IMR-90 (cell line): Measurements from ENCODE around the gene KIAA0319L. TPM values are rescaled to one million over a fixed set of nuclear protein-coding genes. Genes with fewer than 3 reads are reported as not detected.

Experiments
- ATAC-seq: fragments of 200-7000 bp; cut with Tn5 transposase; 2 replicates; pipeline ENCODE4 v1.9.1; 2020; ENCODE audit warnings: low read depth, mild to moderate bottlenecking, moderate library complexity
- BruUV-seq: library from RNA; stranded (reverse); fragments of 400-500 nt; replicated peaks from 2 replicates; lab custom pipeline; 2021; lab: Mats Ljungman, UMichigan
- CTCF ChIA-PET: fragments of 300-600 bp; formaldehyde crosslinking; extraction: SDS; loops from one replicate; lab custom pipeline; 2021; ENCODE audit warnings: antibody characterized with exemption; lab: Yijun Ruan, JAX
- POLR2A ChIA-PET: fragments of 300-600 bp; sonication (Branson Sonifier 250); formaldehyde crosslinking; loops from one replicate; lab custom pipeline; 2022; ENCODE audit warnings: antibody characterized with exemption; ENCODE audit not compliant: unreplicated experiment; lab: Charles Lee
- DNase-seq: peaks from one replicate; pipeline ENCODE4 v3.0.0; 2013
- H2AFZ ChIP-seq: replicated peaks from 2 replicates; pipeline ENCODE3; 2013; ENCODE audit warnings: low read length, mild to moderate bottlenecking; ENCODE audit not compliant: poor library complexity
- H2AK5ac ChIP-seq: 2 replicates; pipeline ENCODE4 v1.6.1; 2013; ENCODE audit warnings: low read depth, low read length, inconsistent platforms
- H2AK9ac ChIP-seq: replicated peaks from 2 replicates; pipeline ENCODE3; 2013; ENCODE audit warnings: mild to moderate bottlenecking, low read depth, low read length, moderate library complexity; ENCODE audit not compliant: poor library complexity
- H2BK120ac ChIP-seq: 2 replicates; pipeline ENCODE4 v1.6.1; 2013; ENCODE audit warnings: low read depth, low read length, inconsistent platforms
- H2BK15ac ChIP-seq: 3 replicates; pipeline ENCODE4 v1.6.1; 2013; ENCODE audit warnings: low read depth, low read length, inconsistent platforms
- H2BK20ac ChIP-seq: 2 replicates; pipeline ENCODE4 v1.6.1; 2013; ENCODE audit warnings: low read depth, mild to moderate bottlenecking, inconsistent platforms, low read length, moderate library complexity
- H2BK5ac ChIP-seq: 2 replicates; pipeline ENCODE4 v1.6.1; 2013; ENCODE audit warnings: mild to moderate bottlenecking, low read depth, low read length, inconsistent platforms; ENCODE audit not compliant: poor library complexity, severe bottlenecking
- H3K14ac ChIP-seq: replicated peaks from 2 replicates; pipeline ENCODE4 v1.6.1; 2013; ENCODE audit warnings: low read depth, low read length, inconsistent platforms
- H3K18ac ChIP-seq: 2 replicates; pipeline ENCODE4 v1.6.1; 2013; ENCODE audit warnings: low read depth, low read length, control low read depth
- H3K23ac ChIP-seq: 2 replicates; pipeline ENCODE4 v1.6.1; 2013; ENCODE audit warnings: low read depth, low read length, inconsistent platforms
- H3K27ac ChIP-seq: 2 replicates; pipeline ENCODE4 v1.5.1; 2013; ENCODE audit warnings: mild to moderate bottlenecking, control low read depth, low read length; ENCODE audit not compliant: insufficient read depth
- H3K27me3 ChIP-seq: 2 replicates; pipeline ENCODE4 v1.6.1; 2013; ENCODE audit warnings: low read length; ENCODE audit not compliant: control insufficient read depth, insufficient read depth
- H3K36me3 ChIP-seq: 2 replicates; pipeline ENCODE4 v1.6.1; 2013; ENCODE audit warnings: low read length, mixed read lengths; ENCODE audit not compliant: control insufficient read depth, insufficient read depth
- H3K4ac ChIP-seq: 2 replicates; pipeline ENCODE4 v1.6.1; 2013; ENCODE audit warnings: low read depth, low read length, inconsistent platforms
- H3K4me1 ChIP-seq: 2 replicates; pipeline ENCODE4 v1.6.1; 2013; ENCODE audit warnings: low read length, mixed read lengths; ENCODE audit not compliant: control insufficient read depth, insufficient read depth
- H3K4me2 ChIP-seq: 2 replicates; pipeline ENCODE4 v1.6.1; 2013; ENCODE audit warnings: low read depth, mild to moderate bottlenecking, control low read depth, low read length, moderate library complexity
- H3K4me3 ChIP-seq: 2 replicates; pipeline ENCODE4 v1.5.1; 2013; ENCODE audit warnings: low read depth, mild to moderate bottlenecking, control low read depth, low read length, moderate library complexity; ENCODE audit not compliant: insufficient read depth
- H3K56ac ChIP-seq: 2 replicates; pipeline ENCODE4 v1.6.1; 2013; ENCODE audit warnings: low read length, inconsistent platforms; ENCODE audit not compliant: insufficient read depth; ENCODE audit errors: extremely low read depth
- H3K79me1 ChIP-seq, 2 experiments: 2 replicates each; pipeline ENCODE4 v1.6.1; 2013; ENCODE audit warnings: low read length in 2 of 2, inconsistent platforms in 1 of 2, low read depth in 1 of 2
- H3K9ac ChIP-seq: 2 replicates; pipeline ENCODE4 v1.6.1; 2013; ENCODE audit warnings: low read depth, low read length, control low read depth
- H3K9me1 ChIP-seq: 2 replicates; pipeline ENCODE4 v1.6.1; 2013; ENCODE audit warnings: low read length, inconsistent platforms; ENCODE audit not compliant: insufficient read depth
- H3K9me3 ChIP-seq: 2 replicates; pipeline ENCODE4 v1.6.1; 2013; ENCODE audit warnings: low read length; ENCODE audit not compliant: control insufficient read depth, insufficient read depth
- H4K20me1 ChIP-seq: 2 replicates; pipeline ENCODE4 v1.6.1; 2013; ENCODE audit warnings: low read length, inconsistent platforms; ENCODE audit not compliant: insufficient read depth
- H4K5ac ChIP-seq: 2 replicates; pipeline ENCODE4 v1.6.1; 2013; ENCODE audit warnings: mild to moderate bottlenecking, low read depth, low read length, control low read depth
- H4K8ac ChIP-seq, 2 experiments: 2 replicates each; pipeline ENCODE4 v1.6.1; 2013; ENCODE audit warnings: low read depth in 2 of 2, low read length in 2 of 2, control low read depth in 1 of 2, inconsistent platforms in 1 of 2
- H4K91ac ChIP-seq: 2 replicates; pipeline ENCODE4 v1.6.1; 2013; ENCODE audit warnings: low read depth, low read length, inconsistent platforms; ENCODE audit not compliant: insufficient read depth
- BHLHE40 ChIP-seq: fragments of 150-350 bp; IDR thresholded peaks from 2 replicates; pipeline ENCODE4 v1.6.1; 2016; ENCODE audit warnings: mild to moderate bottlenecking, low read depth, low read length
- CEBPB ChIP-seq: IDR thresholded peaks from 2 replicates; pipeline ENCODE4 v1.6.1; 2012; ENCODE audit warnings: low read depth, low read length, improper control_type of control experiment
- CHD1 ChIP-seq: IDR thresholded peaks from 2 replicates; pipeline ENCODE4 v1.6.1; 2012; ENCODE audit warnings: low read depth, low read length, improper control_type of control experiment
- CTCF ChIP-seq: conservative IDR thresholded peaks from 2 replicates; pipeline ENCODE4 v1.5.1; 2012; ENCODE audit warnings: mild to moderate bottlenecking, low read depth, low read length, improper control_type of control experiment
- ELK1 ChIP-seq: fragments of 150-350 bp; IDR thresholded peaks from 2 replicates; pipeline ENCODE4 v1.6.1; 2016; ENCODE audit warnings: low read depth, mild to moderate bottlenecking, low read length, moderate library complexity, borderline replicate concordance
- FOS ChIP-seq: fragments of 150-350 bp; IDR thresholded peaks from 2 replicates; pipeline ENCODE4 v1.6.1; 2016; ENCODE audit warnings: low read depth, low read length
- MAFK ChIP-seq: IDR thresholded peaks from 2 replicates; pipeline ENCODE4 v1.6.1; 2012; ENCODE audit warnings: low read depth, low read length, improper control_type of control experiment
- MXI1 ChIP-seq: IDR thresholded peaks from 2 replicates; pipeline ENCODE4 v1.6.1; 2012; ENCODE audit warnings: low read depth, mild to moderate bottlenecking, low read length, moderate library complexity, borderline replicate concordance
- NFE2L2 ChIP-seq: fragments of 150-350 bp; IDR thresholded peaks from 2 replicates; pipeline ENCODE4 v1.6.1; 2016; ENCODE audit warnings: low read depth, mild to moderate bottlenecking, low read length
- RAD21 ChIP-seq: IDR thresholded peaks from 2 replicates; pipeline ENCODE4 v1.6.1; 2012; ENCODE audit warnings: low read length, improper control_type of control experiment
- RCOR1 ChIP-seq: IDR thresholded peaks from 2 replicates; pipeline ENCODE4 v1.6.1; 2012; ENCODE audit warnings: mild to moderate bottlenecking, low read length, improper control_type of control experiment; ENCODE audit not compliant: insufficient replicate concordance
- RFX5 ChIP-seq: IDR thresholded peaks from 2 replicates; pipeline ENCODE4 v1.8.0; 2012; ENCODE audit warnings: low read depth, mild to moderate bottlenecking, low read length, moderate library complexity
- SMC3 ChIP-seq: fragments of 150-350 bp; IDR thresholded peaks from 2 replicates; pipeline ENCODE4 v1.6.1; 2016; ENCODE audit warnings: low read depth, mild to moderate bottlenecking, antibody characterized with exemption, low read length, moderate library complexity
- USF2 ChIP-seq: fragments of 150-350 bp; IDR thresholded peaks from 2 replicates; pipeline ENCODE4 v1.6.1; 2017; ENCODE audit warnings: mild to moderate bottlenecking, antibody characterized with exemption, low read length, low read depth
- WGBS, 2 experiments: methylation state at CpG; one replicate each; pipeline versions ENCODE4 v1.1.5 to v1.1.7; 2013; ENCODE audit warnings: missing lambda C conversion rate in 2 of 2; ENCODE audit not compliant: insufficient read length in 1 of 2; ENCODE audit errors: extremely low coverage in 2 of 2; 5-methylcytosine and 5-hydroxymethylcytosine counted together
- dilution Hi-C: fragments of 300-500 bp; cut with HindIII; formaldehyde crosslinking; loops from one replicate; pipeline ENCODE4 v1.14.3; 2018; ENCODE audit warnings: low sequenced_read_pairs; ENCODE audit not compliant: unreplicated experiment
- in situ Hi-C: fragments of 300-500 bp; cut with MboI; formaldehyde crosslinking; loops from 3 replicates; pipeline ENCODE4 v1.14.3; 2019; ENCODE audit warnings: low sequenced_read_pairs, inconsistent platforms, mixed read lengths
- intact Hi-C: fragments of 100-400 bp; cut with micrococcal nuclease; formaldehyde crosslinking; loops from 2 replicates; pipeline ENCODE4 v1.10.0; 2022
- polyA plus RNA-seq, 3 experiments: library from polyadenylated mRNA; depleted of rRNA; stranded (reverse); fragments of >200 nt; gene quantifications; 2 replicates each; pipeline ENCODE4 v1.2.3, GENCODE V29; 2012; ENCODE audit warnings: low replicate concordance in 1 of 3
- total RNA-seq: library from RNA; depleted of rRNA; stranded (reverse); fragments of >200 nt; gene quantifications from 2 replicates; pipeline ENCODE4 v1.2.3, GENCODE V29; 2012

Gene KIAA0319L
- total and polyA plus RNA-seq, 2 of the 4 experiments (the other 2 are of a cell fraction) = 38.0 to 49.8 TPM

- WGBS, 2 experiments = 84% methylated on average over 2 of the region's 6 CpGs; no CpG with 5 or more reads in 1 of the 2 experiments
- Histone ChIP-seq H3K4me2 (no peak overlapping the region), H3K23ac (no peak overlapping the region), H3K4me1 (no peaks in the 10 kb centered on the region), H2BK5ac (no peak overlapping the region), H3K27ac (no peak overlapping the region), H4K91ac (no peak overlapping the region), H4K5ac (no peak overlapping the region), H3K9me1 (no peaks in the 10 kb centered on the region), H3K9ac (no peak overlapping the region), H3K18ac (no peak overlapping the region), H3K9me3 (no peaks in the 10 kb centered on the region), H4K20me1 (no peaks in the 10 kb centered on the region), H3K79me1 (no peaks in the 10 kb centered on the region; a peak in 1 of 4 replicates), H2BK20ac (no peak overlapping the region), H3K4ac (no peak overlapping the region), H4K8ac (no peak overlapping the region), H2AFZ (no peak overlapping the region), H2AK9ac (no peak overlapping the region), H3K27me3 (no peaks in the 10 kb centered on the region), H3K36me3 (peaks cover 13% of the 10 kb centered on the region), H3K56ac (no peak overlapping the region), H3K14ac (no peak overlapping the region), H2BK15ac (no peak overlapping the region), H2AK5ac (no peak overlapping the region), H2BK120ac (no peak overlapping the region), H3K4me3 (no peak overlapping the region)
- ATAC-seq (no peak), DNase-seq (peak; percentile 6)
- ChIA-PET POLR2A (no interaction called here), CTCF (interaction anchor here (0.6 kb wide), 1 partner anchor 291 kb away, joined by 4 read pairs; no protein-coding TSS in a partner anchor)
- dilution Hi-C loops (no loop called here), intact Hi-C loops (loop anchor here (2.0 kb wide), 1 partner anchor 13 kb away; no protein-coding TSS in a partner anchor), in situ Hi-C loops (no loop called here)
- BruUV-seq = no TSS peak
- TF ChIP-seq CEBPB (no peak), SMC3 (no peak), CHD1 (no peak), NFE2L2 (no peak), RAD21 (no peak), RCOR1 (no peak), BHLHE40 (no peak), FOS (no peak), MAFK (no peak), CTCF (no peak), MXI1 (no peak), RFX5 (no peak), ELK1 (no peak), USF2 (no peak)
Observed at GRCh38 chr1:35475856-35476674, 81.1 kb downstream of the KIAA0319L start.
